H1 (cell line): ENCODE measurements around the gene TRIM27. TPM values are rescaled to one million over a fixed set of nuclear protein-coding genes. Genes with fewer than 3 reads are reported as not detected.

Experiments
- CBX8 ChIP-seq: fragments of 300-800, 300-1000 bp; sonication (generic); IDR thresholded peaks from 2 replicates; pipeline ENCODE4 v1.7.1; 2016; ENCODE audit warnings: low read depth, low read length, borderline replicate concordance
- CEBPB ChIP-seq: IDR thresholded peaks from 2 replicates; pipeline ENCODE4 v1.6.1; 2012; ENCODE audit warnings: low read depth, low read length
- CHD1 ChIP-seq: IDR thresholded peaks from 2 replicates; pipeline ENCODE4 v1.6.1; 2012; ENCODE audit warnings: low read depth, low read length, improper control_type of control experiment
- KDM1A ChIP-seq: fragments of 200-600, 300-600 bp; sonication (generic); IDR thresholded peaks from 2 replicates; pipeline ENCODE4 v1.7.1; 2016; ENCODE audit warnings: mild to moderate bottlenecking, low read length, borderline replicate concordance
- USF2 ChIP-seq: IDR thresholded peaks from 2 replicates; pipeline ENCODE4 v1.6.1; 2011; ENCODE audit warnings: low read length, improper control_type of control experiment
- YY1 ChIP-seq: IDR thresholded peaks from 2 replicates; pipeline ENCODE4 v1.6.1; 2011; ENCODE audit warnings: low read depth, mild to moderate bottlenecking, low read length
- polyA plus RNA-seq, 7 experiments: library from polyadenylated mRNA; depleted of rRNA in 3 of 7; stranded (reverse) in 5 of 7; unstranded in 2 of 7; fragments of >200 nt in 5 of 7; fragments of 200-250 nt in 2 of 7; gene quantifications; 1 replicate in 5 of 7; 2 replicates in 1 of 7; 4 replicates in 1 of 7; pipeline versions ENCODE4 v1.2.1 to v1.2.3, GENCODE V29; 2011 to 2013; ENCODE audit warnings: missing spikeins in 2 of 7, mixed read lengths in 2 of 7
- total RNA-seq: library from RNA; stranded (reverse); fragmentation: NEBNext Ultra II Directional; extraction: Animal tissue kit (Norgen Biotek cat#: 25700); gene quantifications from 2 replicates; pipeline ENCODE4 v1.2.1, GENCODE V29; 2021

The TRIM27 gene
- total and polyA plus RNA-seq, 2 of the 8 experiments (the other 6 are each of a cell fraction or from before 2014, with no cell fraction given): 76.4 to 85.9 TPM

- TF ChIP-seq KDM1A (no peak), CBX8 (no peak), YY1 (no peak), CEBPB (no peak), USF2 (no peak), CHD1 (no peak)
Measured at GRCh38 chr6:28875191-28875747, 48.5 kb downstream of the TRIM27 start (continued).
